Stimulated activated CD8-positive, alpha-beta memory T cell treated with anti-CD3 and anti-CD28 coated beads, Interleukin-7, amount 100 ng/mL, for 24 hours (primary cell): Measurements from ENCODE around the gene PAM.
"Not testable (repeated sequence)": the region's sequence is repeated elsewhere in the genome, so short reads cannot be mapped to it uniquely, and the experiment has no call there.

ENCODE experiments used
- DNase-seq: peaks from one replicate; pipeline ENCODE4 v3.0.0-alpha.2; 2020; ENCODE audit warnings: low read depth

Gene PAM

GRCh38 chr5:102903074-102903871 lies 148.2 kb downstream of the PAM start:
- no peak for DNase-seq

GRCh38 chr5:102905056-102905455 lies 150.0 kb downstream of the PAM start:
- DNase-seq: no peak

GRCh38 chr5:102907099-102907498 lies 152.0 kb downstream of the PAM start:
- not testable (repeated sequence) for DNase-seq

GRCh38 chr5:102910240-102911226 lies 155.4 kb downstream of the PAM start:
- no peak for DNase-seq

GRCh38 chr5:102911973-102912372 lies 156.9 kb downstream of the PAM start:
- DNase-seq: no peak

GRCh38 chr5:102916109-102916508 lies 161.0 kb downstream of the PAM start:
- no peak for DNase-seq

- DNase-seq: no peak
Observed at GRCh38 chr5:102918986-102919610, 164.0 kb downstream of the PAM start.

- DNase-seq: no peak
Observed at GRCh38 chr5:102920762-102921161, 165.7 kb downstream of the PAM start.

- no peak for DNase-seq
Observed at GRCh38 chr5:102921341-102922044, 166.4 kb downstream of the PAM start.

- no peak for DNase-seq
Observed at GRCh38 chr5:102922111-102922720, 167.1 kb downstream of the PAM start.

- DNase-seq: no peak
Observed at GRCh38 chr5:102922799-102923477, 167.8 kb downstream of the PAM start.

- DNase-seq: no peak
Observed at GRCh38 chr5:102924963-102925362, 169.9 kb downstream of the PAM start.

- no peak for DNase-seq
Observed at GRCh38 chr5:102927007-102927406, 171.9 kb downstream of the PAM start.

- DNase-seq: no peak
Observed at GRCh38 chr5:102930244-102930643, 175.1 kb downstream of the PAM start.

- no peak for DNase-seq
Observed at GRCh38 chr5:102931085-102931725, 176.1 kb downstream of the PAM start.

GRCh38 chr5:102932781-102933180 lies 177.7 kb downstream of the PAM start:
- no peak for DNase-seq

GRCh38 chr5:102933316-102933715 lies 178.2 kb downstream of the PAM start:
- no peak for DNase-seq

GRCh38 chr5:102933721-102934459 lies 178.8 kb downstream of the PAM start:
- DNase-seq: no peak

GRCh38 chr5:102937894-102938293 lies 182.8 kb downstream of the PAM start:
- DNase-seq: no peak

- DNase-seq: no peak
Observed at GRCh38 chr5:102941111-102941510, 186.0 kb downstream of the PAM start.
